Right renal cortex interstitium (tissue), 3 donors: ENCODE results near the gene TRIM61. TPM values are rescaled to one million over a fixed set of nuclear protein-coding genes. Genes with fewer than 3 reads are reported as not detected.
"Not testable (repeated sequence)": the region's sequence is repeated elsewhere in the genome, so short reads cannot be mapped to it uniquely, and the experiment has no call there.

Experiments used
- DNase-seq, 3 donors: peaks; one replicate each; pipeline ENCODE4 v3.0.0-alpha.2; 2013; ENCODE audit warnings: low read depth in 3 of 3, low spot score in 2 of 3
- polyA plus RNA-seq, 3 donors: library from polyadenylated mRNA; unstranded; fragments of 120-200 nt; gene quantifications; one replicate each; pipeline ENCODE4 v1.2.1, GENCODE V29; 2013; ENCODE audit not compliant: insufficient read length in 3 of 3

The TRIM61 gene
- polyA plus RNA-seq, 3 donors, result 2.2 to 4.3 (median 3.8) TPM

DNA sequence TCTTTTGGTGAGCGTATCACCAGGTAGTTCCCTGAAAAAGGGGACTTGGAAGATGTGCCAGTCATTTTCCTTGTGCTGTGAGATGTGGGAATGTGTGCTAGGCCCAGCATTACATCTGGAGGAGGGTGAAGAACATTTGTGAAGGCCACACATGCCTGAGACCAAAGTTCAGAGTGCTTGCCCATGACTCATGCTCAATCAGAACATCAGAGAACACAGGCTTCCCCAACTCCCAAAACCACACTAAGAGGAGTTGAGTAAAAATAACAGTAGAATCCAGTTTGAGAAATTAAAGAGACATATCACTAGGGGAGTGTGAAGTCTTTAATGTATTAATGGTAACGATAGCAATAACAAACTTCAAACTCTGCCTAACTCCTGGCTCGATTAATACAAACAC is 18.0 kb downstream of the TRIM61 start:
- not testable (repeated sequence) for DNase-seq

DNA sequence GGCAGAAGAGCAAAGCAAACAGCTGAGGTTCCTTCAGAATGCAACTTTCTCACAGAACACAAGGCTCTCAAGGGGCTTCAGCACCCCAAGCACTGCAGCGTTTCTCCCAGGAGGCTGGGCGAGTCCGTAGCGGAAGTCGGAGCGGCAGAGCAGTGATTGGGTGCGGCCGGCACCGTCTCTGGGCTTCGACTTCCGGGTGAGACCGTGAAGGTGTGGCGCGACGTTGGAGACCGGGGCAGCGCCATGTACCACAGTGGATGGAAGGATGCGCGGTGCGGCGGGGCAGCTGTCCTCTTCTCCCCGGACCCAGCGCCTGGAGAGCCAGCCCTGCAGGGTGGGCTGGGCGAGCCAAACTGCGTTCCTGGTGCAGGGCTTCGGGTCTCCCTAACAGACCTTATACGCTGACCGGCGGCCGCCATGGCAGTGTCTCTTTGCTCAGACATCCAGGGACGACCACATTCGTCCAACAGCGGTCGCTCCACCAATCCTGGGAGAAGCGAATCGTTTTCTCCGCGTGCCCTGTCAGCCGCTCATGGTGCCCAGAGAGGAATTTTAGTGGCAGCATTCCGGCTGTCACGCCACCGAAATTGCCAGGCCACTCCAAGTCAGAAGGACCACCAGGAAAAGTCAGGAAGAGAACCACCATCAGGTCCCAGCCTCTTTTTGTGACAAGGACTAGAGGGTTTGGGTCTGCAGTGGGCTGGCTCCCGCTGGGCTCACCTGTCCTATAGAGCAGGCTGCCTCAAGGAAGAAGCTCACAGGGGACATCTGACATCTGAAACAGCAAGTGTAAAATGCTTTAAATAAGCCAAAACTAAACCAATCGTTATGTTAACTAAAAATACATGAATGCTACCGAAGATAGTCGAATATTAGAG is 20.5 kb downstream of the TRIM61 start:
- peak in 2 of 3 donors; percentile 29 to 59 for DNase-seq

DNA sequence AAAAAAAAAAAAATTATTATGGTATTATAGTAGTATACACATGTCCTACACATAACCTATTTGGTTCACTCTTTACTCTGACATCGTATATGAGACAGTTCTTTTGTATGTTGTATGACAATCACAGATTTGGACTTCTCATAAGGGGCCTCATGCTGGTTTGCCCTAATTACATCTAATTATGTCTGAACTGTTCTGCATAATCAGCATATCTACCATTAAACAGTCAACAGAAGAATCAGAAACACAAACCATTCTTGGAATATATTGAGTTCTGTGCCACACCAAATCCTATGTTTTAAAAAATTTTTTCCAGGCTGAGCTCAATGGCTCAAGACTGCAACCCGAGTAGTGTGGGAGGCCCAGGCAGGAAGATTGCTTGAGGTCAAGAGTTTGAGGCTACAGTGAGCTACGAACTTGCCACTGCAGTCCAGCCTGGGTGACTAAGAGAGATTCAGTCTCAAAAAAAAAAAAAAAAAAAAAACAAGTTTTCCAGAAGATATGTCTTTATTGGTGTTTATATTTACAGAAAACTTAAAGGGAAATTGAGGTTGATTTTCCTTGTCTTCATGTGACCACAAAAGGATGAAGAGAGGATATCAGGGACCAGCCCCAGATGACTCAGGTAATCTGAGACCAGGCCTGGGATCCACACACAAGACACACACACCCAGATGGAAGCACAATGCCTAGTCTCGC is 22.2 kb downstream of the TRIM61 start:
- DNase-seq, result no peak

DNA sequence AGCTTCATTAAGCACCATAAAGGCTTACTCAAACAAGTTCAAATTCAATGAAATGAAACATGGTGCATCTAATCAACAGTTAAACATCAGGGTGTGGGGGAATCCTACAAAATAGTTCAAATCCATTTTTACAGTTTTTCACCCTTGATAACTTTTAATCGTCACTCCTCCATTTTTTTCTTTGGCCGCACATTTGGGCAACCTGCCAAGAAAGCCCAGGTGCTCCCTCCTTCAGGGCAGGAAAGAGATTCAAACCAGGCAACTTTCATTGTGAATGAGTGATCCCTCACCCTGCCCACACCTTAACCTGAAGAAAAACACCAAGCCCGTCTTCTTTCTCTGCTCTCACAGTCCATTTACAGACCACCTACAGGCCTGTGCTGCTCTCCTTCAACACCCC is 24.9 kb downstream of the TRIM61 start:
- no peak for DNase-seq

DNA sequence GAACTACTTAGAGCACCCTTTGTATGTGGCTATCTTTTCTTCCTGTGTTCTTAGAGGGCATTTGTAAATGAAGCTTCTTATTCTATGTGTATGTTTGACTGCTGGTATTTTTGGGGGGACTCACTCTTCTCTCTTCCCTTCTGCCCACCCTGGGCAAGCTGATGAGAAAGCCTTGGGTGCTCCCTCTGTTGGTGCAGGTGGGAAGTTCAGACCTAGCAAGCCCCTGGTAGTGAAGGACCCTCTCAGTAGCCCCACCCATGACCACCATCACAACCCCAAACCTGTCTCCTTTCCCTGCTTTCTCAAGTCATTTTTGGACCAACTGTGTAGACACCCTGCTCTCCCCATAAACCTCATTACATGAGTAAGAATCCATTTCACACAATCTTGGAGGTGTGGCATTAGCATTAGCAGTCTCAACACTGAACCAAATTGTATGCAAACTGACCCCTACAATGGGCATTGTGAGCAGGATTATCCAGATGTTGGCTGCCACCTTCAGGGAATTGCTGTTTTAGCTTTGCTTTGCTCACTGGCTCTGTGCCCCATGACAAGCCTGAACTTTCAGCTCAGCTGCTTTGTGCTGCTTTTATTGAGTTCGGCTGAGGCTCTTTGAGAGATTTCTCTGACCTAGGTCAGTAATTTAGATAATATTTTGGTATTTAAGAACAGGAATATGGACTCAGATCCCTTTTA is 27.9 kb downstream of the TRIM61 start:
- no peak for DNase-seq

DNA sequence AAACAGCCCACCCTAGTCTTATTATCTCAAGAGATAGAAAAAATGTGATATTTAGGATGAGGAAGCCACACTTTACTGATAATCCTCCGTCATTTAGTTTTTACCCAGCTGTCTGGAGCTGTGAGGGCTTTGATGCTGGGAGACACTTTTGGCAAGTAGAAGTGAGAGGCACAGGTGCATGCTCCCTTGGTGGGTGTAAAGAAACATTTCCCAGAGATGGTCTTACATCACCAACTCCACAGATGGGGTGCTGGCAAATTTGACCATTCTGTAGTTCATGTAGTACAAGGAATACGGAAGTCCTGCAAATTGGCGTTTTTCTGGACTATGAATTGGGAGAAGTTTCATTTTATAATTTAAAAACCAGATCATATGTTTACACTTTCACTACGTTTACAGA is 28.5 kb downstream of the TRIM61 start:
- DNase-seq, result no peak

DNA sequence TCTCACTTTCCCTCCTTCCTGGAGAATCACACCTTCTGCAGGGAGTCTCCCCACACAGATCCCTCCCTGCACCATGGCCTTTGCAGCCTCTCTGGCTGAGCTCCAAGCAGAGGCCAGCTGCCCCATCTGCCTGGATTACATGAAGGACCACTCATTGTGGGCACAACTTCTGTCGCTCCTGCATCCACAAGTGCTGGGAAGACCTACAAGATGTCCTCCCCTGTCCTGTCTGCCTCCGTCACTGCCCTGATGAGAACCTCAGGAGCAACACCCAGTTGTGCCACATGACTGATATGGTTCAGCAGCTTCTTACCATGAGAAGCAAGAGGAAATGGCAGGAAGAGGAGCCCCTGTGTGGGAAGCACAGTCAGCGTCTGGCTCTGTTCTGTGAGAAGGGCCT is 29.5 kb downstream of the TRIM61 start:
- DNase-seq, result not testable (repeated sequence)

DNA sequence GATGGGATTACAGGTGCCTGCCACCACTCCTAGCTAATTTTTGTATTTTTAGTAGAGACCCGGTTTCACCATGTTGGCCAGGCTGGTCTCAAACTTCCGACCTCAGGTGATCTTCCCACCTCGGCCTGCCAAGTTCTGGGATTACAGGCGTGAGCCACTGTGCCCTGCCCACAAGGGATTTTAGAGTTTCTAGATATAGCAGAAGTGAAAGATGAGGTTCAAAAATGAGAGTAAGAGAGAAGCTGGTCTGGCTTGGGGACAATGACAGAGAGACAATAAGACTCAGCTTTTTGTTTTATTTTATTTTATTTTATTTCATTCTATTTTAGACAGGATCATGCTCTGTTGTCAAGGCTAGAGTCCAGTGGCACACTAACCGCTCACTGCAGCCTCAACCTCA is 30.6 kb downstream of the TRIM61 start:
- DNase-seq, result no peak

DNA sequence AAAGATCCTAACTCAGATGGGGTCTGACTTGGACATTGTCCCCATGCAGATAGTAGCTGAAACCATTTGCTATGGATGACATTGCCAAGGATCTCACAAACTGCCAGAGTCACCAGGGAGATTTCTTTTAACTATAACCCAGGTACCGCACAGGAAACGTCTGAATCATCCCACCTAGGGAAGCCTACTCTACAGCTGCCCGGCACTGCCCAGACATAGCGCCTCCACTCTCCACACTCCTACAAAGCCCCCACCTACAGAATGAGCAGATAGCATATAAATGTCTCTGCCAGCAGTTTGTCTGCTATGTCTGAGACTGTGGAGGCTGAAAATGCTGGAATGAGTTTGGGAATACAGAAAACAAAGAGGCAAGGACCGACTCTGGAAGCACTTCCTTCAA is 32.3 kb downstream of the TRIM61 start:
- no peak for DNase-seq

DNA sequence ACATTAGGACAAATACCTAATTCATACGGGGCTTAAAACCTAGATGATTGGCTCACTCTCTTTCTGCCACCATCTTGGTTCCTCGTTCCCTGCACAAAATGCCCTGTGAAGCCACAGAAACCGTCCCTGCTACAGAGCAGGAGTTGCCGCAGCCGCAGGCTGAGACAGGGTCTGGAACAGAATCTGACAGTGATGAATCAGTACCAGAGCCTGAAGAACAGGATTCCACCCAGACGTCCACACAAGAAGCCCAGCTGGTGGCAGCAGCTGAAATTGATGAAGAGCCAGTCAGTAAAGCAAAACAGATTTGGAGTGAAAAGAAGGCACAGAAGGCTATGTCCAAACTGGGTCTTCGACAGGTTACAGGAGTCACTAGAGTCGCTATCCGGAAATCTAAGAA is 34.3 kb downstream of the TRIM61 start:
- no peak for DNase-seq

DNA sequence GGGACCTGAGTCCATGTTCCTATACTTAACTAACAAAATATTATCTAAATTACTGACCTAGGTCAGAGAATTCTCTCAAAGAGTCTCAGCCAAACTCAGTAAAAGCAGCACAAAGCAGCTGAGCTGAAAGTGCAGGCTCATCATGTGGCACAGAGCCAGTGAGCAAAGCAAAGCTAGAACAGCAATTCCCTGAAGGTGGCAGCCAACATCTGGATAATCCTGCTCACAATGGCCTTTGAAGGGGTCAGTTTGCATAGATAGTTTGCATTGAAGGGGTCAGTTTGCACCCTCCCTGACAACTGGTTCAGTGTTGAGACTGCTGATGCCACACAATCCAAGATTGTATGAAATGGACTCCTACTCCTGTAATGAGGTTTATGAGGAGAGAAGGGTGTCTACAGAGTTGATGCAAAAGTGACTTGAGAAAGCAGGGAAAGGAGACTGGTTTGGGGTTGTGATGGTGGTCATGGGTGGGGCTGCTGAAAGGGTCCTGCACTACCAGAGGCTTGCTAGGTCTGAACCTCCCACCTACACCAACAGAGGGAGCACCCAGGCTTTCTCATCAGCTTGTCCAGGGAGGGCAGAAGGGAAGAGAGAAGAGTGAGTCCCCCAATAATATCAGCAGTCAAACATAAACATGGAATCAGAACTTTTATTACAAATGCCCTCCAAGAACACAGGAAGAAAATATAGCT is 39.7 kb downstream of the TRIM61 start:
- no peak for DNase-seq

DNA sequence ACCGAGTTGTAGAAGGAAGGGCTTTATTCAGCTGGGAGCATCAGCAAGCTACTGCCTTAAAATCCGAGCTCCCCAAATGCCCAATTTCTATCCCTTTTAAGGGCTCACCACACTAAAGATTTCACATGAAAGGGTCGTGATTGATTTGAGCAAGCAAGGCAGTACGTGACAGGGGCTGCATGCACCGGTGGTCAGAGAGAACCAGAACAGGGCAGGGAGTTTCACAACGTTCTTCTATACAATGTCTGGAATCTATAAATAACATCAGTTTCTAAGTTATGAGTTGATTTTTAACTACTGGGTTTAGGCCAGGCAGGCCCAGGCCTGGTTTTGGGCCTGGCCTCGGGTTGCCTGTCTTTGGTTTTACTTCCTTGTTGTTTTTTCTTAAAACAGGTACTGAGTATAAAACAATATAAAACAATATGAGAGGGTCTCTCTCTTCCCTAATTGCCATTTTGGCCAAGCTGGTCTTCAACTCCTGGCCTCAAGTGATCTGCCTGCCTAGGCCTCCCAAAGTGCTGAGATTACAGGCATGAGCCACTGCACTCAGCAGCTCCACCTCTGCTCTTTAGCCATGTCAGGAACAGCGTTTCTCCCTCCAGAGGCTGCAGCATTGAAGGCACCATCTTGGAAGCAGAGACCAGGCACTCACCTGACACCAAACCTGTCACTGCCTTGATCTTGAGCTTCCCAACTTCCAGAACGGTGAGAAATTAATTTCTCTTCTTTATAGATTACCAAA is 41.4 kb downstream of the TRIM61 start:
- not testable (repeated sequence) for DNase-seq

DNA sequence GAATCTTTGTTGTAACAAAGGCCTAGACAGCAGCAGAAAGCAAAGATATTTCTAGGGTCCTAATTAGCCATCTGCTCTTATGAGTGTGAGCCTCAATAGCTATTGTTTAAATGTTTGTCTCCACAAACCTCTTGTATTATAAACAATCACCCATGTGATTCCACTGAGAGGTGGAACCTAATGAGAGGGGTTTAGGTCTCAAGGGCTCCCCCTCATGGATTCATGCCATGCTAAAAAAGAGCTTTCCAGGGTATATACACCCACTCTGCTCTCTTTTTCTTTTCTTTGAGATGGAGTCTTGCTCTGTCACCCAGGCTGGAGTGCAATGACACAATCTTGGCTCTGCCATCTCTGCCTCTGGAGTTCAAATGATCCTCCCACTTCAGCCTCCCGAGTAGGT is 42.1 kb downstream of the TRIM61 start:
- DNase-seq, result no peak

DNA sequence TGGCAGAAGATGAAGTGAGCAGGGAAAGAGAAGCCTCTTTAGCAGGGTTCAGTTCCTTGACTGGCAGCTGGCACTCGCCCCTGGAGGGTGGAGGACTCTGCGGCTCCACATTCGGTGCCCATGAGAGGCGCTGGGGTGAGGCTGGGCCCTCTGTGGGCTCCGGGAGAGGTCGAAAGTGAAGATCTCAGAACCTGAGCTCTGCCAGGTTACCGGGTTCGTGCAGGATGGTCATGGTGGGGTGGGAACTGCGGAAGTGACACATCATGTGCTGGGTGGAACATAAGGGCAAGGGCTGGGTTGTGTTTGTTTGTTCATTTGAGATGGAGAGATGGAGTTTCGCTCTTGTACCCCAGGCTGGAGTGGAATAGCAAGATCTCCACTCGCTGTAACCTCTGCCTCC is 44.2 kb downstream of the TRIM61 start:
- no peak for DNase-seq

DNA sequence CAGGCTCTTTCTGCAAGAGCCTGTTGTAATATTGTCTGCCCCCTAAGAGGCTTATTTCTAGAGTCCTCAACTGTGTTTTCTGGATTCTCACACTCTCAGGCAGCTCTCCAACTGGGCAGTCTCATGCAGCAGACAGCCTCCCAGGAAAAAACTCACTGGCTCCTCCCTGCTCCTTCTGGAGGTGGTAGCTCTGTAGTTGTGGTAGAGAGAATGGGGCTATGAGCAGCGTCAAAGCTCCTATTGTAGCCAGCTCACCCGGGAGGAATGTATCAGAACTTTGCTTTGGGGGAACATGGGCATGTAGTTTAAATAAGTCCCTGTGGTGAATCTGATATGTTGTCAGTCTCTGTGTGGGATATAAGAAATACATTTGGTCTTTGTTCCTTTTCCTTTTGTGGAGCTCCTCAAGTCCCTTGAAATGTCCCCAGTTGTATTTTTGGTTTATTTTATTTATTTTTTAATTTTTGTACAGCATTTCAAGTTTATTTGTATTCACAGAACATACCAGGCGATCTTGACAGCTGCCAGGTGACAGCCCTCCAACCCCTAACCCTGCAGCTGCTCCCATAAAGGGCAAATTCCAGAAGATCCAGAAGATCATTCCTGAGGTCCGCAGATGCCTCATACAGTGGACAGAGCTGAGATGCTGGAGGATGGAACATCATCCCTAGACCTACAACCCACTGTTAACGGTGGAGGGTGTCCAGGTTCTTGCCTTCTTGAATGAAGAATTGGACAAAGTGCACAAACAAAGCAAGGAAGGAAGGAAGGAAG is 45.7 kb downstream of the TRIM61 start:
- DNase-seq, result no peak

DNA sequence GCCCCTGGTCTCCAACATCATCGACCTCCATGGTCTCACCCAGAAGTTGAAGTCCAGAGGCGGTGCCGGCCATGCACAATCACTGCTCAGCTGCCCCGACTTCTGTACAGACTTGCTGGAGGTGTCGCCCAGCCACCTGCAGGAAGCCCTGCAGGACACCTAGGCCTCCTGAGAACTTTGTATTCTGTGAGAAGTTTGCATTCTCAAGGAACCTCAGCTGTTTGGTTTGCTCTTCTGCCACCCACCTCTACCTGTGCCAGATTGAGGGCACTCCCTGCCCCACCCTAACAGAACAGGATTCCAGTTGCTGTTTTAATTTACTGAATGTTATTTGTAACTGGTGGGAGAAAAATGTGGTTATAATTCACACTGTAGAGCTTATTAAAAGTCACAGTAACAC is 46.8 kb downstream of the TRIM61 start:
- no peak for DNase-seq

DNA sequence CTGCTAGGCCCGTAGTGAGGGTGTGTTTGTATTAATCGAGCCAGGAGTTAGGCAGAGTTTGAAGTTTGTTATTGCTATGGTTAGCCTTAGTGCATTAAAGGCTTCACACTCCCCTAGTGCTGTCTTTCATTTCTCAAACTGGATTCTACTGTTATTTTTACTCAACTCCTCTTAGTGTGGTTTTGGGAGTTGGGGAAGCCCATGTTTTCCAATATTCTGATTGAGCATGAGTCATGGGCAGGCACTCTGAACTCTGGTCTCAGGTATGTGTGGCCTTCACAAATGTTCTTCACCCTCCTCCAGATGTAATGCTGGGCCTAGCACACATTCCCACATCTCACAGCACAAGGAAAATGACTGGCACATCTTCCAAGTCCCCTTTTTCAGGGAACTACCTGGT is 50.4 kb downstream of the TRIM61 start:
- DNase-seq, result not testable (repeated sequence)

DNA sequence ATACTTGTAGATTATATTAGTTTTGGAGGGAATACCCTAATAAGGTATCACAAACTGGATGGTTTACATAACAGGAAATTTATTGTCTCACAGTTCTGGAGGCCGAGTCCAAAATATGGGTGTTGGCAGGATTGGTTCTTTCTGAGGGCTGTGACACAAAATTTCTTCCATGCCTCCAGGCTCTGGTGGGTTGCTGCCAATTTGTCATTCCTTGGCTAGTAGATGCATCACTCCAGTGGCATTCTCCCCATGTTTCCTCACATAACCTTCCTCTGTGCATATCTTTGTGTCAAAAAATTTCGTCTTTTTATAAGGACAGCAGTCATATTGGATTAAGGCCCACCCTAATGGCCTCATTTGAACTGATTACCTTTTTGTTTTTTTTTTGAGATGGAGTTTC is 51.2 kb downstream of the TRIM61 start:
- DNase-seq, result no peak

DNA sequence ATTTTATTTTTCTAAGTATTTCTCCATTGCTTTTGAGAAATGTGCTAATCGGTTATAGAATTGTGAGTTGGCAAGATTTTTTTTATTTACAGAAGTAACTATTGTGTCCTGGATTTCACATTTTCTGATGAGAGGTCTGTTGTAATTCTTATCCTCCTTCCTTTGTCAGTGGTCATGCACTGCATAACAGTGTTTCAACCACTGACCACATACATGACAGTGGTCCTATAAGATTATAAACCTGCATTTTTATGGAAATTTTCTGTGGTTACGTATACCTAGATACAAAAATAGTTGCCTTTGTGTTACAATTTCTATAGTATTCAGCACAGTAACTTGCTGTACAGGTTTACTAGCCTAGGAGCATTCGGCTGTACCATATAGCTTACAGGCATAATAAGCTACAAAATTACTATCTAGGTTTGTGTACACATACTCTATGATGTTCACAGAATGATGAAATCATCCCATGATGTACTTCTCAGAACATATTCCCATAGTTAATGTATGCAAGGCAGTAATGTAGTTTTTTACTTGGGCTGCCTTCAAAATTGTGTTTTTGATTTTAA is 52.7 kb downstream of the TRIM61 start:
- no peak for DNase-seq
